HCT116 (cell line): ENCODE results near the gene SPATA25.

Experiments
- CEBPB ChIP-seq: IDR thresholded peaks from 2 replicates; pipeline ENCODE4 v1.6.1; 2012; ENCODE audit warnings: low read depth
- CTCF ChIP-seq, 3 experiments: fragments of 200-600 bp in 1 of 3; sonication (generic) in 1 of 3; IDR thresholded peaks in 2 of 3; conservative IDR thresholded peaks in 1 of 3; 2 replicates each; pipeline ENCODE4 v1.5.1; 2012 to 2017; ENCODE audit warnings: low read depth in 2 of 3, low read length in 2 of 3, antibody characterized with exemption in 1 of 3, borderline replicate concordance in 1 of 3, control low read depth in 1 of 3, mild to moderate bottlenecking in 1 of 3, mixed read lengths in 1 of 3, mixed run types in 1 of 3, moderate library complexity in 1 of 3; ENCODE audit not compliant: insufficient read depth in 1 of 3
- EZH2 ChIP-seq: fragments of 200-600 bp; sonication (generic); IDR thresholded peaks from 2 replicates; pipeline ENCODE4 v1.6.1; 2017; ENCODE audit warnings: antibody characterized with exemption, mixed run types
- JUND ChIP-seq: IDR thresholded peaks from 2 replicates; pipeline ENCODE4 v1.6.1; 2012
- POLR2AphosphoS5 ChIP-seq: IDR thresholded peaks from 2 replicates; pipeline ENCODE4 v1.6.1; 2011; ENCODE audit warnings: mild to moderate bottlenecking, low read depth, low read length, moderate library complexity
- RAD21 ChIP-seq: IDR thresholded peaks from 2 replicates; pipeline ENCODE4 v1.6.1; 2012; ENCODE audit warnings: low read depth, mild to moderate bottlenecking
- YY1 ChIP-seq: IDR thresholded peaks from 2 replicates; pipeline ENCODE4 v1.6.1; 2011; ENCODE audit warnings: low read length, low read depth, moderate library complexity, mild to moderate bottlenecking; ENCODE audit not compliant: insufficient replicate concordance; ENCODE audit errors: extremely low read depth
- ZFX ChIP-seq: fragments of 450-650 bp; IDR thresholded peaks from 2 replicates; pipeline ENCODE4 v1.6.1; 2017
- ZNF274 ChIP-seq: fragments of 200-500 bp; sonication (Bioruptor generic); IDR thresholded peaks from 2 replicates; pipeline ENCODE4 v1.6.1; 2014; ENCODE audit warnings: mild to moderate bottlenecking, low read depth, low read length, inconsistent platforms
- TF ChIP-seq, protein P1 (sequence below): IDR thresholded peaks from 2 replicates; pipeline ENCODE4 v1.6.1; 2012

DNA sequence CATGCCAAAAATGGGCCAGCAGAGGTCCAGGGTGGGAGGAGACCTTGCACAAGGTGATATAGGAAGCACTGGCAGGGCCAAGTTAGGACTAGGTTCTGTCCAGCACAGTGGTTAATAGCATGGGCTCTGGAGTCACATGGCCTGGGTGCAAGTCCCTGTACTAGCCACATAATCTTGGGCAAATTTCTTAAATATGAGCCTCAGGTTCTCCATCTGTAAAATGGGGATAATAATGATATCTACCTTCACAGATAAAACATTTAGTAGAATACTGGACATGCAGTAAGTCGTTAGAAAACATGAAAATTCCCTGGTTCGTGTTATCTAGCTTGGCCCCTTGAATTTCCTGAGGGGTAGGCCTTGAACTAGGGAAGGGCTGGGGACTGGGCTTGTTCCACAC, 9.9 kb upstream of the SPATA25 start:
- TF ChIP-seq CTCF (IDR thresholded peaks at IDR 0.05 in 2 of 3, conservative IDR thresholded peaks at IDR 0.05 in 1 of 3; ENCODE audit: borderline replicate concordance in 1 of 3, insufficient read depth in 1 of 3, low read depth in 2 of 3, low read length in 2 of 3) = no peak
- TF ChIP-seq JUND = no peak
- no peak for TF ChIP-seq POLR2AphosphoS5
- TF ChIP-seq EZH2 = no peak
- no peak for TF ChIP-seq YY1
- TF ChIP-seq, protein P1, sequence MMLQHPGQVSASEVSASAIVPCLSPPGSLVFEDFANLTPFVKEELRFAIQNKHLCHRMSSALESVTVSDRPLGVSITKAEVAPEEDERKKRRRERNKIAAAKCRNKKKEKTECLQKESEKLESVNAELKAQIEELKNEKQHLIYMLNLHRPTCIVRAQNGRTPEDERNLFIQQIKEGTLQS = no peak
- TF ChIP-seq CEBPB = no peak
- TF ChIP-seq ZFX = no peak
- TF ChIP-seq RAD21 = no peak
- no peak for TF ChIP-seq ZNF274
